ENCODE measurements around the gene LDLRAD2.

Gene LDLRAD2

GRCh38 chr1:21848524-21849174, 36.6 kb downstream of the LDLRAD2 start:
- no peaks in the 10 kb centered on the region for H3K4me1 ChIP-seq

GRCh38 chr1:21849909-21850576, 38.0 kb downstream of the LDLRAD2 start:
- H3K27me3 ChIP-seq = no peaks in the 10 kb centered on the region
- H3K36me3 ChIP-seq = peaks cover 91% of the 10 kb centered on the region
- no peak overlapping the region for H3K9ac ChIP-seq
- no peaks in the 10 kb centered on the region for H3K4me1 ChIP-seq
- no peak overlapping the region for H3K27ac ChIP-seq
- TF ChIP-seq Cebpa-rat (IDR thresholded peaks at IDR 0.05) = no peak
- no peaks in the 10 kb centered on the region for H4K20me1 ChIP-seq
- H3K4me2 ChIP-seq = no peak overlapping the region
- H3K4me3 ChIP-seq = no peak overlapping the region
- no peaks in the 10 kb centered on the region for H3K9me3 ChIP-seq

More at GRCh38 chr1:21848524-21849174, 36.6 kb downstream of the LDLRAD2 start:
- peaks cover 90% of the 10 kb centered on the region for H3K36me3 ChIP-seq
- no peak overlapping the region for H3K9ac ChIP-seq
- H3K27ac ChIP-seq = no peak overlapping the region
- no peak for TF ChIP-seq Cebpa-rat (IDR thresholded peaks at IDR 0.05)
- H3K4me2 ChIP-seq = no peak overlapping the region
- H3K4me3 ChIP-seq = no peak overlapping the region
- H3K9me3 ChIP-seq = no peaks in the 10 kb centered on the region
- no peaks in the 10 kb centered on the region for H4K20me1 ChIP-seq
- no peaks in the 10 kb centered on the region for H3K27me3 ChIP-seq

- no peak overlapping the region for H3K9ac ChIP-seq
- no peak overlapping the region for H3K4me3 ChIP-seq
- H3K9me3 ChIP-seq = no peaks in the 10 kb centered on the region
- H3K36me3 ChIP-seq = peaks cover 91% of the 10 kb centered on the region
- H3K27me3 ChIP-seq = no peaks in the 10 kb centered on the region
- H3K4me1 ChIP-seq = no peaks in the 10 kb centered on the region
- no peaks in the 10 kb centered on the region for H4K20me1 ChIP-seq
- no peak overlapping the region for H3K27ac ChIP-seq
- no peak overlapping the region for H3K4me2 ChIP-seq
- no peak for TF ChIP-seq Cebpa-rat (IDR thresholded peaks at IDR 0.05)
These were observed 39.6 kb downstream of the LDLRAD2 start for GRCh38 chr1:21851430-21852250.

GRCh38 chr1:21852282-21853130, 40.4 kb downstream of the LDLRAD2 start:
- Histone ChIP-seq H3K9me3 (no peaks in the 10 kb centered on the region), H3K4me3 (no peak overlapping the region), H3K4me1 (no peaks in the 10 kb centered on the region), H3K4me2 (no peak overlapping the region), H3K36me3 (peaks cover 92% of the 10 kb centered on the region), H3K27me3 (no peaks in the 10 kb centered on the region), H3K27ac (no peak overlapping the region), H4K20me1 (no peaks in the 10 kb centered on the region), H3K9ac (no peak overlapping the region)
- TF ChIP-seq Cebpa-rat (IDR thresholded peaks at IDR 0.05) = no peak

- Histone ChIP-seq H3K9ac (no peak overlapping the region), H3K36me3 (peaks cover 92% of the 10 kb centered on the region)
These were observed 41.0 kb downstream of the LDLRAD2 start for GRCh38 chr1:21853131-21853427.

GRCh38 chr1:21854090-21854750, 42.2 kb downstream of the LDLRAD2 start:
- H3K27ac ChIP-seq = no peak overlapping the region
- H3K4me3 ChIP-seq = no peak overlapping the region
- no peaks in the 10 kb centered on the region for H4K20me1 ChIP-seq
- no peaks in the 10 kb centered on the region for H3K9me3 ChIP-seq
- no peak overlapping the region for H3K9ac ChIP-seq
- no peak for TF ChIP-seq Cebpa-rat (IDR thresholded peaks at IDR 0.05)
- peaks cover 92% of the 10 kb centered on the region for H3K36me3 ChIP-seq
- H3K4me2 ChIP-seq = no peak overlapping the region
- no peaks in the 10 kb centered on the region for H3K4me1 ChIP-seq
- H3K27me3 ChIP-seq = no peaks in the 10 kb centered on the region

More at GRCh38 chr1:21853131-21853427, 41.0 kb downstream of the LDLRAD2 start:
- no peak for TF ChIP-seq Cebpa-rat (IDR thresholded peaks at IDR 0.05)
- Histone ChIP-seq H3K27ac (no peak overlapping the region), H3K4me2 (no peak overlapping the region), H4K20me1 (no peaks in the 10 kb centered on the region), H3K4me1 (no peaks in the 10 kb centered on the region), H3K4me3 (no peak overlapping the region), H3K9me3 (no peaks in the 10 kb centered on the region), H3K27me3 (no peaks in the 10 kb centered on the region)

GRCh38 chr1:21854751-21855131, 42.7 kb downstream of the LDLRAD2 start:
- Histone ChIP-seq H3K4me3 (no peak overlapping the region), H3K36me3 (peaks cover 92% of the 10 kb centered on the region), H3K4me1 (no peaks in the 10 kb centered on the region), H3K9ac (no peak overlapping the region), H3K4me2 (no peak overlapping the region), H3K9me3 (no peaks in the 10 kb centered on the region), H3K27me3 (no peaks in the 10 kb centered on the region), H4K20me1 (no peaks in the 10 kb centered on the region), H3K27ac (no peak overlapping the region)
- no peak for TF ChIP-seq Cebpa-rat (IDR thresholded peaks at IDR 0.05)

- TF ChIP-seq Cebpa-rat (IDR thresholded peaks at IDR 0.05) = no peak
- no peaks in the 10 kb centered on the region for H3K4me1 ChIP-seq
- no peak overlapping the region for H3K9ac ChIP-seq
- H4K20me1 ChIP-seq = no peaks in the 10 kb centered on the region
- H3K36me3 ChIP-seq = peaks cover 92% of the 10 kb centered on the region
- H3K4me3 ChIP-seq = no peak overlapping the region
- no peak overlapping the region for H3K27ac ChIP-seq
- H3K4me2 ChIP-seq = no peak overlapping the region
- no peaks in the 10 kb centered on the region for H3K27me3 ChIP-seq
- no peaks in the 10 kb centered on the region for H3K9me3 ChIP-seq
These were observed 43.4 kb downstream of the LDLRAD2 start for GRCh38 chr1:21855257-21856096.

All from BLaER1 (cell line).